Measurements from ENCODE around the gene CYB5R2.

Gene CYB5R2

DNA sequence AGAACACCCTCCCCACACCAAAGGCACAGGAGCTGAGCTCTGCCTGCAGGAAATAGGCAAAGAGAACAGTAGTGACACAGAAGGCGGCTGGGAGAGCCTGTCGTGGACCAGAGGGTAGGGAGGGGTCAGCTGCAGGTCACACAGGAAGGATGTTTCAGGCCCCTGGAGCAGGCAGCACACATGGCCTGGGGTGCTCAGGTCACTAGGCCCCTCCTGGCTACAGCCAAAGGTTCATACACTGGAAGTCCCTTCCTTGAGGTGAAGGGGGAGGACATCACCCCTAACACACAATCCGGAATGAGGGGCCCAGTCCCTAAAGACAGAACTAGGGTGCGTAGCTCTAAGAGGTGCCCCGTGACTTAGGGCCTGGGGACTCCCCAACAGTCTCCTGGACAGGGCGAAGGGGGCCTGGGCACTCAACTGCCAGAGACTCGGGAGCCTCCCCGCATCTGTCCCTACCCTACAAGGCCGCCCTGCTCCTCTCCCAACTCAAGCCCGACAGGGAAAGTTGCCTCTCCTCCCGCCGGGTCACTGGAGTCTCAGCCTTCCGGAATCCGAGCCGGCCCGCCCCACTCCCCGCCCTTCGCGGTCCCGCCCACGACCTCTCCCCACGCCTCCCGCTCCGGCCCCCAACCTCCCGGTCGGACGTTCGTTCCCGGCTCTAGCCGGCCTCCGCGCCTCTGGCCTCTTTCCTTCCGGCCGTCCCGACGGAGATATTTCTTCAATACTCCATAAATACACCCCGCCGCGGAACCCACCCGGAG lies at the start of gene CYB5R2:
Gene CYB5R2, minus strand, starts transcription at position 541 of the 764 bp plus-strand sequence. CDS start 675 bp downstream, outside the sequence.
- no peak for DNase-seq (ENCODE audit: low read depth in 1 of 2, low spot score in 1 of 2)

DNA sequence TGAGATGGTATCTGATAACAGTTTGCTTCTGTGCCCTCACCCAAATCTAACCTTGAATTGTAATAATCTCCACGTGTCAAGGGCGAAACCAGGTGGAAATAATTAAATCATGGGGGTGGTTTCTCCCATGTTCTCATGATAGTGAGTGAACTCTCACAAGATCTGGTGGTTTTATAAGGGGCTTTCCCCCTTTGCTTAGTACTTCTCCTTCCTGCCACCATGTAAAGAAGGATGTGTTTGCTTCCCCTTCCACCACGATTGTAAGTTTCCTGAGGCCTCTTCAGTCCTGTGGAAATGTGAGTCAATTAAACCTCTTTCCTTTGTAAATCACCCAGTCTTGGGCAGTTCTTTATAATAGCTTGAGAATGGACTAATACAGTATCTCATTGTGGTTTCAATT lies 41.5 kb upstream of the CYB5R2 start:
- no peak for DNase-seq (ENCODE audit: low read depth in 1 of 2, low spot score in 1 of 2)

DNA sequence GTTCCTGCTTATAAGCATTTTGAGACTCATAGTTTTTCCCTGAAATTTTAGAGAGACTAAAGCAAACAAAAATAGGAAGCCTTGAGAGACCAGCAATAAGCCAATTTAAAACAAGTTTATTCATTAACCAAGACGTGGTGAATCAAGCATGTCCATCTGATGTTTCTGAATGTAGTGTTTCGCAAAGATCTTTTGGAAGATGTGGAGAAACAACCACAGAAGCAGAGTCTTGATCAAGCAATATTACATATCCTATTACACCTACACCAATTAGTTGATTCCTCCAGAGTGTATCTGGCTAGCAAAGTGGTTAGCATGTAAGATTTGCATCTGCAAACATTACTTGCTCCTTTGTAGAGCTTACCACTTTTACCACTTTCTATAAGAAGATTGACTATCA lies 33.1 kb upstream of the CYB5R2 start, which contains the start of gene OVCH2:
Gene OVCH2, minus strand, starts transcription at position 101 of the 400 bp plus-strand sequence. Its CDS starts 83 bp downstream, at position 18.
- no peak for DNase-seq (ENCODE audit: low read depth in 1 of 2, low spot score in 1 of 2)

DNA sequence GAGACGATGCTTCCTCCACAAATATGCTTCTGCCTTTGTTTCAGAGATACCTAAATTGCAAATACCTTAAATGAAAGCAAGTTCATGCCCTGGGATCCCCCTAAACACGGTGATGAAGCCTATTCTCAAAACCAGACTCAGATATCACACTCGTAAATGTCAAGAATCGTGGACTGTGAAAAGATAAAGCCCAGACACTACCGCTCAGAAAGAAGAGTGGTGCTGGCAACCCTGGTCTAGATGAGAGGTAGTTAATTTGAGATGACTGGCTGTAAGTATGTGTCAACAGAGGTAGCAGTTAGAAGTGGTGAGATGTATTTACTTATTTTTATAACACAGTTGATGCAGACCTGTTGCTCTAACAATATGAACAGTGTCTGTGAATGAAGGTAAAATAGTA lies 30.4 kb upstream of the CYB5R2 start:
- no peak for DNase-seq (ENCODE audit: low read depth in 1 of 2, low spot score in 1 of 2)

DNA sequence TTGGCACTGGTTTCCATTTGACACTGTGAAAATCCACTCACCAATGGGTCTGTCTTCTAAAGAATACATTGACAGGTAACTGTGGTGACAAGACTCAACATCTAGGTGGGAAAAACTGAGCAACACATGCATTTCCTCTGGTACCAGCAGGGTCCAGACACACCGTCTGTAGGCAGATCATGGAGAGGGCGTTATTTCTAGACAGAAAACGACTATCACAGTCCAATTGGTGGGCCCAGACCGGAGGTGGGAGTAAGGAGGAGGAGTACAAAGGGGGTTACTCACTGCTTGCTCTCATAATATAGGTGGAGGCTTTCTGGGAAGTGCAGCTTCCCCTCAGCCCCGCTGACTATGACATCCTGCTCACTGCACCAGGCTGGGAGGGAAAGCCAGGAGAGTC lies 23.1 kb upstream of the CYB5R2 start:
- DNase-seq (ENCODE audit: low read depth in 1 of 2, low spot score in 1 of 2) = no peak

DNA sequence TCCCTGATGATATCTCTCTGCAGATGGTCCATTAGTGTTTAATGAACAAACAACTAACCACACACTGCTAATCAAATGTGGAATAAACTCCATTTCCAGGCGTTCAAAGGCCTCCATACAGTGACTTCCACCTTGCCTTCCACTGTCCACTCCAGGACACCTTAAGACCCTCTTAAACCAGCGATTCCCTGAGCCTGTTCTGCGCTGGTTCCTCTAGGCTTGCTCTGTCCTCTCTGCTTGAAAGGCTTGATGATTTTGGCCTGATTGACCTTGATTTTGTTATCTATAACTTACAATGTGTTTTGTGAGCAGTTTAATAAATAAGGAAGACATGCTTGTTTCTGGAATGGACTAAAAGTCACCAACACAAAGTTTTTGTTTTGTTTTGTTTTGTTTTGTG lies 20.9 kb upstream of the CYB5R2 start:
- DNase-seq (ENCODE audit: low read depth in 1 of 2, low spot score in 1 of 2) = no peak

DNA sequence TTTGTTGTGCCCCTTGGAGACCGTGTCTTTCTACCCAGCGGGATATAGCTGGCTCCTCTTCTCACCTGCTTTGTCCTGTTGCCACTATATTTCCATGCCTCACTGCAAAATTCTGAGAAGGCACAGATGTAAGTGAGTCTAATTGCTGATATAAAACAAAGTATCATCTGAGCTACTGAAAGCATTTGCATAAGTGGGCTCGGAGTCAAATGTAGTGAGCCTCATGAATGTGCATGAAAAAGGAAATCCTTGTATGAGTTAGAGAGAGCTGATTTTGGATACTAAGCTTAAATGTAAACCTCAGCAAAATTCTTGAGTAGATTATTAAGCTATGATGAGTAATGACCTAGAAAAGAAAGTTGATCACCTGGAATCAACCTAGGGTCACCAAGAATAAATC lies 19.1 kb upstream of the CYB5R2 start:
- DNase-seq (ENCODE audit: low read depth in 1 of 2, low spot score in 1 of 2) = no peak

DNA sequence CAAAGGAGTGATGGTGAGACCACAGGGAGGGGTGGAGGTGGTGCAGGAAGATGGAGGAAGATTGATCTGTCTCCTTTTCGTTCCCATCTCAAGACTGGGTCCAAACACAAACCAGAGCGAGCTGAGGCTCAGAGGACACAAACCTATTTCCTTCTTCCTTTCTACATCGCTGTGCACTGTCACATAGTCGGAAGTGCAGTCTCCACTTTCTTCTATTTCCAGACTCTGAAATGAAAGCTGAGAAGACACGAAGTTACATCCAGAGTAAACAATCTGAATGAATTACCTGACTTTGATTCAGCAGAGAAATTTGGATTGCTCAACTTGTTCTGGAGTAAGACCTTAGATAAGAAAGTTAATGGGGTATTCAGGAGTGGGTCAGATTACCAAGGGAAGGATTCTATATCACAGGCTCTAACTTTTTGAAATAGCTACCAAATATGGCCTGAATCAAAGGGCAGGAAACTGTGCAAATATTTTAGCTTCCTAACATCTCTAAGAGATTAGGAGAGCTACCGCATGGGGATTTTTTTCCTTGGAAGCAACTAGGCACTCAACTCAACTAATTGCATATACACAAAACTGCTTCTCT lies 18.6 kb upstream of the CYB5R2 start:
- DNase-seq (ENCODE audit: low read depth in 1 of 2, low spot score in 1 of 2) = no peak

DNA sequence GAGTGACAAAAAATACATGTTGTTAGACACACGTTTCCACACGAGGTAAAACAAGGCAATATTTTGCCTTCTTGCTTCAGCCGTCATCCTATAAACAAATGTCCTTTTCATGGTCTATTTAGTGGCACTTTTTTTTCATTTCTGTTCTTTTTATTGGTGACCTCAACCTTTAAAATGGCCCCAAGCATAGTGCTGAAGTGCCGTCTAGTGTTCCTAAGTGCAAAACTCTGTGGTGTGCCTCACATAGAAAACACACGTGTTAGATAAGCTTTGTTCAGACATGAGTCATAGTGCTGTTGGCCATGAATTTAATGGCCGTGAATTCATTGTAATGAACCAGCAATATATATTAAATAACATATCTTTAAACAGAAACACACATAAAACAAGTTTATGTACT lies 17.3 kb upstream of the CYB5R2 start:
- DNase-seq (ENCODE audit: low read depth in 1 of 2, low spot score in 1 of 2) = no peak

DNA sequence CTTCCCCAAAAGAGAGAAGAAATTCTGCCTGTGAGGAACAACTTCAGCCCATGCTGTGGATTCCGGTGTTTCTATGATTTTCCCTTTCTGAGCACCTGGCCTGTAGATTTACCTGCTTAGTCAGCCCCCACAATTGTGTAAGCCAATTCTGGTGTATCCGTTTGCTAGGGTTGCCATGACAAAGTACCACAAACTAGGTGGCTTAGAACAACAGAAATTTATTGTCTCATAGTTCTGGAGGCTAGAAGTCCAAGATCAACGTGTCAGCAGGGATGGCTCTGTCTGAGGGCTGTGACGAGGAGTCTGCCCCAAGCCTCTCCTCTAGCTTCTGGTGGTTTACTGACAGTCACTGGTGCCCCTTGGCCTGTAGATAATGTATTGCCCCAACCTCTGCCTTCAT lies 15.9 kb upstream of the CYB5R2 start:
- DNase-seq (ENCODE audit: low read depth in 1 of 2, low spot score in 1 of 2) = no peak

DNA sequence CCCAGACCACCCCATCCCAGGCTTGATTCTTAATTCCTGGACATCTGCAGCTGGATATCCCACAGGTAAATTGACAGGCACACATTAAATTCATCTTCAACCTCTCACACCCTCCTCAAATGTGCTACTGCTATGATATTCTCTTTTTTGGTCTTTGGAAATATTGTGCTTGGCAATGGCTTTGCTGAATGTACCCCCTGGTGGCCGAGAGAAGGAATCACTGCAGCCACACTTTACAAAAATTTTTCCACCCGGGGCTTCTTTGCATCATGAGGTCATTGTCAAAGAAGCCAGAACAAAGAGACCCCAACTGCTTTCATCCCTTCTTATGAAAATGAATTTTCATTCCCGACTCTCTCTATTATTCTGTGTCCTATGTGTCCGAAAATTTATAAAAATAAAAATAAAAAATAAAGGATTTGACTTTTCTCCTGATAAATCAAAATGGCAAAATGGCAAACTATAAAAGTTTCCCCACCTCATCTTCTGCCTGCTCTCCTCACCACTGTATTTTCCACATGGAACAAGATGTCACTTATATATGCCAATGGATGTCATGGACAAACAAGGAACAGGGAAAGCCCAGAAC lies 15.0 kb upstream of the CYB5R2 start:
- no peak for DNase-seq (ENCODE audit: low read depth in 1 of 2, low spot score in 1 of 2)

DNA sequence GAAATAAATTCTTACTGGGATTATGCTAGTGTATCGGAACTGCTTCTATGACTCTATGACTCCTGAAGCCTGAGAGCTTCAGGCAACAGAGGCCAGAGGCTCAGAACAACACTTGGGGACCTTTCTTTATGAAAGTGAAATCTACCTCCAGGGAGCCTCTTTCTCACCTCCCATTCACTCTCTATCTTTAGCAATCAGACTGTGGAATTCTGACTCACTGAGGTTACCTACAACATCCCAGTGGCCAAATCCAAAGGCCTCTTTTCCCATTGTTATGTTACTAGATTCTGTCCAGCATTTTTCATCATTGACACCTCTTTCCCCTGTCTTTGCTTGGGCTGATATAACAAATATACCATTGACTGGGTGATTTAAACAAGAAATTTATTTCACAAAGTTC lies 14.1 kb upstream of the CYB5R2 start:
- DNase-seq (ENCODE audit: low read depth in 1 of 2, low spot score in 1 of 2) = no peak

DNA sequence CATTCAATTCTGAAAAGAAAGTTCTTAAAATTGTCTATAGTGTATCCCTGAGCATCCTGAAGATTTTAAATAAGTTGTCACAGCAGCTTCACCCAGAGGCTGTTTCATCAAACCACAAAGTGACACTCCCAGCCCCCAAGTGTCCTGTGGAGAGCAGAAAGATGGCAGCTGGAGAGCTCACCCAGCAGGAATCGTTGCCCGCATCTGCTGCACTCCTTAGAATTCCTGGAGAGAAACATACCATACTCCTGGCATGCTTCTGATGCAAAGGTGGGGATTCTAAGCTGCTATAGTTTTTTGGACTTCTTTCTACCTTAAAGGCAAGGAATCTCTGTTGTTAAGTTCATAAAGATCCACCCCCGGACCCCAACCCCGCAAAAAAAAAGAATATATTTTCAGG lies 13.5 kb upstream of the CYB5R2 start:
- DNase-seq (ENCODE audit: low read depth in 1 of 2, low spot score in 1 of 2) = no peak

DNA sequence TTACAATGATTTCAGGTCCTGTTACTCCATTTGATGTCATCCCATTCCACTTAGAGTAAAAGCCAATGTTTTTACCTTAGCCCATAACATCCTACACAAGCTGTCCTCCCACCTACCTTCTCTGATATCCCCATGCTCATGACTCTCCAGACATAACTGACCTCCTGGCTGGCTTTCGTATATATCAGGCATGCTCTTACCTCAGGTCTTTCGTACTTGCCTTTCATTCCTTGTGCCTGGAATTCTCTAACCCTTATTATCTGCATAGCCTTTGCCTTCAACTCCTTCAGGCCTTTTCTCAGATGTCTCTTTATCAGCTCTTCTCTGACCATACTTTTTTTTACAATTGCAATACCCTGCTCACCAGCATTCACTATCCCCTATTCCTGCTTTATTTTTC lies 10.3 kb upstream of the CYB5R2 start:
- DNase-seq (ENCODE audit: low read depth in 1 of 2, low spot score in 1 of 2) = no peak

DNA sequence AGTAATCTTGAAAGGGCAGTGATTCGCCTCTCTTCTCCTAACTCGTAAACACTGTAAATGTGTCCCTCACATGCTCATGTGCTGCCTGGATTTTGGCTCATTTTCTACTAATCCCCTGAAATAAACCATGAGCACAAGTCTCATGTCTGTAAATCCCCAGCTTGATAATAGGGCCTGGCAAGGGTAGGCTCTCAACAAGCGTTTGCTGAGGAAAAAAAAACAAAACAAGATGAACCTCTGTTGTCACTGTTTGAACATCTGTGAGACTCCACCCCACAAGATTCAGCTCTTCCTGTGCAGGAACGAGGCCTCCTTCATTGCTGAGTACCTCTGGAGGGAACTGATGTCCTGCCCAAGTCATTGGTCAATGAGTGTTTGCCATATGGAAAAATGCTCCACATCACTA lies 4.5 kb upstream of the CYB5R2 start:
- DNase-seq (ENCODE audit: low read depth in 1 of 2, low spot score in 1 of 2) = no peak

DNA sequence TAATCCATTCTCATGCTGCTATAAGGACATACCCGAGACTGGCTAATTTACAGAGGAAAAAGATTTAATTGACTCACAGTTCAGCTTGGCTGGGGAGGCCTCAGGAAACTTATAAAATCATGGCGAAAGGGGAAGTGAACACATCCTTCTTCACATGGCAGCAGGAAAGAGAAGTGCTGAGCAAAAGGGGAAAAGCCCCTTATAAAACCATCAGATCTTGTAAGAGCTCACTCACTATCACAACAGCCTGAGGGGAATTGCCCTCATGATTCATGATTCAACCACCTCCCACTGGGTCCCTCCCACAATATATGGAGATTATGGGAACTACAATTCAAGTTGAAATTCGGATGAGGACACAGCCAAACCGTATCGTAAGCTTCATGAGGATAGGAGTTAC lies 3.8 kb upstream of the CYB5R2 start:
- no peak for DNase-seq (ENCODE audit: low read depth in 1 of 2, low spot score in 1 of 2)

DNA sequence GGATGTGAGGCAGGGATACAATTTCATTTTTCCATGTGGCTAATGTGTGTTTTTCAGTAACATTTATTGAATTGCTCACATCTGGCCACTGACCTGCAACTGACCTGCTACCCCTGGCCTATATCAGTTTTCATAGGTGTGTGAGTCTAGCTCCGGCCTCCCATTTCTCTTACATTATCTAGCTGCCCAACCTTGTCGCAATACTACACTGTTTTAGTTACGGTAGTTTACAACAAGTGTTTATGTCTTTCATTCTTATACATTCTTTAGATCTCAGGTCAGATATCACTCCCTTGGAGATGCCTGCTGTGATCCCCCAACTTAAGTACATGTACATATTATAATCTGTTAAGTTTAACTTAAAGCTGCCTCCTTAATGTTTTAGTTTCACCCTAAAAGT lies 2.3 kb upstream of the CYB5R2 start:
- no peak for DNase-seq (ENCODE audit: low read depth in 1 of 2, low spot score in 1 of 2)

DNA sequence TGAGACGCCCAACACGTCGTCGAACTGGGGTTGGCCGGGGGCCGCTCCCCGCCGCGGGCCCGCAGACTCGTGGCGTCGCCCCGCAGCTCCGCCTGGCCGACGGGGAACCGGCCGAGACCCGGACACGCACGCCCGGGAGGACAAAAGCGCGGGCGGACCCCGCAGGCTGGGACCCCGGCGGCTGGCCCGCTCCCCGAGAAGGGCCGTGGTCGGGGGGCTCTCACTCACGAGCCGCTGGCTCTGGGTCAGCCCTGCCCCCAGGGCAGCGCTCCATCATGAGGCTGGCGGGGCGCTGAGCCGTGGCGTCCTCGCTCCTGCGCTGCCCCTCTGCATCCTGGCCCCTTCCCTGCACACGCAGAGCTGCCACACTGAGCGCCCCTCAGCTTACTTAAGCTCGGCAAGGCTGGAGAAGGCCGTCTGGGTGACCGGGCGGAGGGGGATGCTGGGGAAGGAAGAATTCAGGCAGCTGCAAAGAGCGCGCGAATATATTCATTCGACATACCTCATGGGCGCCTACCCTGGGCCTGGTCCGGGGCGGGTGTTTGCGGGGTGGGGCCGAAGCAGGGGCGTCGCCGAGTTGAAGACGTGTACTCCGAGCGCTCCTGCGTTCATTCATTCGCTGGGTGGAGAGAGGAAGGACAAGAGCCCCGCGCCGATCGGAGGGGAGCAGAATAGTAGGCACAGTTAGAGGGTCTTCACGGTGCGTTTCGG lies 579 bp upstream of the CYB5R2 start:
- DNase-seq (ENCODE audit: low read depth in 1 of 2, low spot score in 1 of 2) = no peak

DNA sequence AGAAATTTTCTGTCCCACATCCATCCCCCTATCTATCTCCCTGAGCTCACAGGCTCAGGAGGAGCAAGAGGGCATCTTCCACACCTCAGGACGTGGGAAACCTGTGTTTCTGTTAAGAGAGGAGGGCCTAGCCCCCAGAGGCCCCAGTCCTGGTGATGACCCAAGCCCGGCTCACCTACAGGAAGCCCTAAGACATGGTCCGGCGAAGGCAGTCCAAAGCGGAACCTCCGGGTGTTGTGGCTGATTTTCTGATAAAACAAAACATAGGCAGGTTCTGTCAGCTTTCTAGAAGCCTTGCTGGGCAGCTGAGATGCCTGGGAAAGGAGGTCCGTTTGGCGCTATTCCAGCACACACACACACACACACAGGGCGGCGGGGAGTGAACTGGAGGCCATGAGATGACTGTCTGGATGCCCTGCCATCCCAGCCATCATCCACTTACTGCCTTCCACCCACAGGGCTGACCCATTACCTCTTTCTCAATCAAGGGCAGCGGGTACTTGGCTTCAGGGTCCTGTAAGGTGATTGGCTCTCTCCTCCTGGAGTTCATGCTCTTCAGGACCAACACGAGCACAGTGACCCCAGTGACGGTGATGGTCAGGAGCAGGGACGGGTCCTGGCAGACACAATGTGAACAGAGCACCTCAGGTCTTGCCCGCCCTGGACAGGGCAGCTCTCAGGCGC lies 882 bp downstream of the CYB5R2 start:
- DNase-seq (ENCODE audit: low read depth in 1 of 2, low spot score in 1 of 2) = no peak

DNA sequence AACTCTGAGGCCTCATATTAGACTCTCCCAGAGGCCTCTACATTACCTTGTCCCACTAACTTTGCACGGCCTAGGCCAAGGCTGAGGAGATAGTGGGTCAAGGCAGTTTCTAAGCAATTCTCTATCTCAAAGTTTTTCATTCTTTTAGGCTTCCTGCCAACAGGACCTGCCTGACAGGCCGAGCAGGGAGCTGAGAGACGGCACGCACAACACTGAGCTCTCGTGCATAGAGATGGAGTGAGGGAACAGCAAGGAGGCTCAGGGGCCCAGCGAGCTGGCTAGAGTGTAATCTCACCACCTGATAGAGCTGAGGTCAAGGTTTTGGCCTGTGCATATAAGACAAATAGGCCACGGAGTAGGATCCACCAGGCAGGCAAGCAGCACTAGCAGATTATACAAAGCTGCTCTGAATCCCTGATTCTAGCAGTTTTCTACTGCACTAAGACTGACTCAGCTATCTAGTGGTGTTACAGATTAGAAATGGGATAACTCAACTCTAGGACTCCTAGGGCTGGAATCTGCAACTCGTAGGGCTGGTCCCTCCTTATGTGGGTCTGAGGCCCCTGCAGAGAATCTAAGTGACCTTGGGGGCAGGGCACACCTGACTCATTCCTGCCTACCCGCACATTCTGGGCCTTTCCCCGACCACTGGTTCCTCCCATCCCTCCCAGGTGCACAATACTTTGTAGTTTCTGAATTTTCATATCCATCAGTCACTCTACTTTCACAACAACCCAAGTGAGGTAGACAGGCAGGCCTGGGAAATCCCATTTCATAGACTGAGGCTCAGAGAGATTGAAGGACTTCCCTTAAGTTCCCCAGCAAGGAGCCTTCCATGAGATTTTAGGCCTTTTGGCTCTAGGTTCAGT lies 1.7 kb downstream of the CYB5R2 start:
- no peak for DNase-seq (ENCODE audit: low read depth in 1 of 2, low spot score in 1 of 2)
